LNCAP (cell line): Measurements from ENCODE around the gene CD22.

Source experiments
- CTCF ChIP-seq: fragments of 450-650 bp; IDR thresholded peaks from 2 replicates; pipeline ENCODE4 v1.5.1; 2017; ENCODE audit warnings: mild to moderate bottlenecking

The CD22 gene

GRCh38 chr19:35318679-35319448 is 10.1 kb upstream of the CD22 start:
- TF ChIP-seq CTCF: no peak

- no peak for TF ChIP-seq CTCF
Observed at GRCh38 chr19:35320065-35320713, 8.8 kb upstream of the CD22 start.

- no peak for TF ChIP-seq CTCF
Observed at GRCh38 chr19:35321291-35321690, 7.7 kb upstream of the CD22 start.

GRCh38 chr19:35322014-35322413 is 7.0 kb upstream of the CD22 start:
- no peak for TF ChIP-seq CTCF

GRCh38 chr19:35327642-35328041 is 1.3 kb upstream of the CD22 start:
- no peak for TF ChIP-seq CTCF

GRCh38 chr19:35329323-35329722 is 336 bp downstream of the CD22 start:
- no peak for TF ChIP-seq CTCF

- TF ChIP-seq CTCF: no peak
Observed at GRCh38 chr19:35330475-35330874, 1.5 kb downstream of the CD22 start.
